Endothelial cell (in vitro differentiated cells): Measurements from ENCODE around the gene MIS12. TPM values are rescaled to one million over a fixed set of nuclear protein-coding genes. Genes with fewer than 3 reads are reported as not detected.

Source experiments
- DNase-seq: peaks from one replicate; pipeline ENCODE4 v3.0.0; 2021; ENCODE audit warnings: low spot score
- H3K27ac Mint-ChIP-seq: one replicate; pipeline ENCODE4 v1.8.0; 2021; ENCODE audit warnings: mixed read lengths, inconsistent platforms; ENCODE audit not compliant: unreplicated experiment
- H3K27me3 Mint-ChIP-seq: one replicate; pipeline ENCODE4 v1.8.0; 2021; ENCODE audit warnings: mild to moderate bottlenecking, moderate library complexity, mixed read lengths, inconsistent platforms; ENCODE audit not compliant: unreplicated experiment
- H3K36me3 Mint-ChIP-seq: one replicate; pipeline ENCODE4 v1.8.0; 2021; ENCODE audit warnings: mild to moderate bottlenecking, low read depth, mixed read lengths, inconsistent platforms; ENCODE audit not compliant: unreplicated experiment
- H3K4me1 Mint-ChIP-seq: one replicate; pipeline ENCODE4 v1.8.0; 2021; ENCODE audit warnings: mild to moderate bottlenecking, mixed read lengths, inconsistent platforms; ENCODE audit not compliant: unreplicated experiment
- H3K4me3 Mint-ChIP-seq: one replicate; pipeline ENCODE4 v1.8.0; 2021; ENCODE audit warnings: mild to moderate bottlenecking, mixed read lengths, inconsistent platforms; ENCODE audit not compliant: unreplicated experiment
- H3K9me3 Mint-ChIP-seq: one replicate; pipeline ENCODE4 v1.8.0; 2021; ENCODE audit warnings: mixed read lengths, inconsistent platforms; ENCODE audit not compliant: unreplicated experiment
- total RNA-seq: library from RNA; stranded (reverse); fragmentation: NEBNext Ultra II Directional; extraction: Animal tissue kit (Norgen Biotek cat#: 25700); gene quantifications from one replicate; pipeline ENCODE4 v1.2.1, GENCODE V29; 2021; ENCODE audit not compliant: unreplicated experiment
- TF ChIP-seq, protein P1 (sequence below): fragments of 200-600 bp; sonication (generic); IDR thresholded peaks from one replicate; pipeline ENCODE4 v1.5.0; 2021; ENCODE audit warnings: antibody characterized with exemption; ENCODE audit not compliant: unreplicated experiment

Gene MIS12
- total RNA-seq, 1 donor from 2014 or later: 17.2 TPM

DNA sequence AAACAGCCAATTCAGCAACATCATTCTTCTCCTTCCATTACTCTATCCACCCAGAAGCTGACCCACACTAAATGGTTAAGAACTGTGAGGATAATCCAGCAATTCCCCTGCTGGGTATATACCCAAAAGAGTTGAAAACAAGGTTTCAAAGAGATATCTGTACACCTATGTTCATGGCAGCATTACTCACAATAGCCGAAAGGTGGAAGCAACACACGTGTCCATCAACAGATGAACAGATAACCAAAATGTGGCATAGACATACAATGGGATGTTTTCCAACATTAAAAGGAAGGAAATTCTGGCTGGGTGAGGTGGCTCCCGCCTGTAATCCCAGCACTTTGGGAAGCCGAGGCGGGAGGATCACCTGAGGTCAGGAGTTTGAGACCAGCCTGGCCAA lies 19.9 kb downstream of the MIS12 start:
- H3K27me3 Mint-ChIP-seq: peaks cover 4% of the 10 kb centered on the region
- no peaks in the 10 kb centered on the region for H3K9me3 Mint-ChIP-seq
- TF ChIP-seq, protein P1, sequence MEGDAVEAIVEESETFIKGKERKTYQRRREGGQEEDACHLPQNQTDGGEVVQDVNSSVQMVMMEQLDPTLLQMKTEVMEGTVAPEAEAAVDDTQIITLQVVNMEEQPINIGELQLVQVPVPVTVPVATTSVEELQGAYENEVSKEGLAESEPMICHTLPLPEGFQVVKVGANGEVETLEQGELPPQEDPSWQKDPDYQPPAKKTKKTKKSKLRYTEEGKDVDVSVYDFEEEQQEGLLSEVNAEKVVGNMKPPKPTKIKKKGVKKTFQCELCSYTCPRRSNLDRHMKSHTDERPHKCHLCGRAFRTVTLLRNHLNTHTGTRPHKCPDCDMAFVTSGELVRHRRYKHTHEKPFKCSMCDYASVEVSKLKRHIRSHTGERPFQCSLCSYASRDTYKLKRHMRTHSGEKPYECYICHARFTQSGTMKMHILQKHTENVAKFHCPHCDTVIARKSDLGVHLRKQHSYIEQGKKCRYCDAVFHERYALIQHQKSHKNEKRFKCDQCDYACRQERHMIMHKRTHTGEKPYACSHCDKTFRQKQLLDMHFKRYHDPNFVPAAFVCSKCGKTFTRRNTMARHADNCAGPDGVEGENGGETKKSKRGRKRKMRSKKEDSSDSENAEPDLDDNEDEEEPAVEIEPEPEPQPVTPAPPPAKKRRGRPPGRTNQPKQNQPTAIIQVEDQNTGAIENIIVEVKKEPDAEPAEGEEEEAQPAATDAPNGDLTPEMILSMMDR: no peak
- no peak overlapping the region for H3K4me3 Mint-ChIP-seq
- no peak overlapping the region for H3K27ac Mint-ChIP-seq
- no peak for DNase-seq
- H3K4me1 Mint-ChIP-seq: peaks cover 3% of the 10 kb centered on the region
- H3K36me3 Mint-ChIP-seq: peaks cover 8% of the 10 kb centered on the region

- no peaks in the 10 kb centered on the region for H3K36me3 Mint-ChIP-seq
- no peaks in the 10 kb centered on the region for H3K9me3 Mint-ChIP-seq
- peaks cover 1% of the 10 kb centered on the region for H3K27me3 Mint-ChIP-seq
- H3K4me3 Mint-ChIP-seq: no peak overlapping the region
- no peaks in the 10 kb centered on the region for H3K4me1 Mint-ChIP-seq
- no peak overlapping the region for H3K27ac Mint-ChIP-seq
- TF ChIP-seq, protein P1: no peak
- DNase-seq: no peak
Observed at GRCh38 chr17:5508810-5509209, 22.4 kb downstream of the MIS12 start.

GRCh38 chr17:5509482-5509881 lies 23.1 kb downstream of the MIS12 start:
- no peaks in the 10 kb centered on the region for H3K4me1 Mint-ChIP-seq
- no peak for DNase-seq
- H3K4me3 Mint-ChIP-seq: no peak overlapping the region

GRCh38 chr17:5510771-5511170 lies 24.4 kb downstream of the MIS12 start:
- Mint-ChIP-seq H3K27me3 (peaks cover 1% of the 10 kb centered on the region), H3K9me3 (no peaks in the 10 kb centered on the region), H3K4me1 (no peaks in the 10 kb centered on the region), H3K36me3 (no peaks in the 10 kb centered on the region), H3K4me3 (no peak overlapping the region), H3K27ac (no peak overlapping the region)
- no peak for DNase-seq
- TF ChIP-seq, protein P1: no peak

More at GRCh38 chr17:5509482-5509881, 23.1 kb downstream of the MIS12 start:
- H3K9me3 Mint-ChIP-seq: no peaks in the 10 kb centered on the region
- no peaks in the 10 kb centered on the region for H3K36me3 Mint-ChIP-seq
- TF ChIP-seq, protein P1: no peak
- peaks cover 1% of the 10 kb centered on the region for H3K27me3 Mint-ChIP-seq
- no peak overlapping the region for H3K27ac Mint-ChIP-seq

GRCh38 chr17:5511401-5512225 lies 25.2 kb downstream of the MIS12 start:
- no peak overlapping the region for H3K4me3 Mint-ChIP-seq
- no peaks in the 10 kb centered on the region for H3K9me3 Mint-ChIP-seq
- no peaks in the 10 kb centered on the region for H3K4me1 Mint-ChIP-seq
- H3K36me3 Mint-ChIP-seq: no peaks in the 10 kb centered on the region
- TF ChIP-seq, protein P1: no peak
- no peak overlapping the region for H3K27ac Mint-ChIP-seq
- no peak for DNase-seq
- peaks cover 1% of the 10 kb centered on the region for H3K27me3 Mint-ChIP-seq
